IMR-90 (cell line): Measurements from ENCODE around the gene INMT. TPM values are rescaled to one million over a fixed set of nuclear protein-coding genes. Genes with fewer than 3 reads are reported as not detected.

ENCODE experiments used
- ATAC-seq: fragments of 200-7000 bp; cut with Tn5 transposase; 2 replicates; pipeline ENCODE4 v1.9.1; 2020; ENCODE audit warnings: low read depth, mild to moderate bottlenecking, moderate library complexity
- BruUV-seq: library from RNA; stranded (reverse); fragments of 400-500 nt; replicated peaks from 2 replicates; lab custom pipeline; 2021; lab: Mats Ljungman, UMichigan
- CTCF ChIA-PET: fragments of 300-600 bp; formaldehyde crosslinking; extraction: SDS; loops from one replicate; lab custom pipeline; 2021; ENCODE audit warnings: antibody characterized with exemption; lab: Yijun Ruan, JAX
- POLR2A ChIA-PET: fragments of 300-600 bp; sonication (Branson Sonifier 250); formaldehyde crosslinking; loops from one replicate; lab custom pipeline; 2022; ENCODE audit warnings: antibody characterized with exemption; ENCODE audit not compliant: unreplicated experiment; lab: Charles Lee
- DNase-seq: peaks from one replicate; pipeline ENCODE4 v3.0.0; 2013
- H2AFZ ChIP-seq: replicated peaks from 2 replicates; pipeline ENCODE3; 2013; ENCODE audit warnings: low read length, mild to moderate bottlenecking; ENCODE audit not compliant: poor library complexity
- H2AK5ac ChIP-seq: 2 replicates; pipeline ENCODE4 v1.6.1; 2013; ENCODE audit warnings: low read depth, low read length, inconsistent platforms
- H2AK9ac ChIP-seq: replicated peaks from 2 replicates; pipeline ENCODE3; 2013; ENCODE audit warnings: mild to moderate bottlenecking, low read depth, low read length, moderate library complexity; ENCODE audit not compliant: poor library complexity
- H2BK120ac ChIP-seq: 2 replicates; pipeline ENCODE4 v1.6.1; 2013; ENCODE audit warnings: low read depth, low read length, inconsistent platforms
- H2BK15ac ChIP-seq: 3 replicates; pipeline ENCODE4 v1.6.1; 2013; ENCODE audit warnings: low read depth, low read length, inconsistent platforms
- H2BK20ac ChIP-seq: 2 replicates; pipeline ENCODE4 v1.6.1; 2013; ENCODE audit warnings: low read depth, mild to moderate bottlenecking, inconsistent platforms, low read length, moderate library complexity
- H2BK5ac ChIP-seq: 2 replicates; pipeline ENCODE4 v1.6.1; 2013; ENCODE audit warnings: mild to moderate bottlenecking, low read depth, low read length, inconsistent platforms; ENCODE audit not compliant: poor library complexity, severe bottlenecking
- H3K14ac ChIP-seq: replicated peaks from 2 replicates; pipeline ENCODE4 v1.6.1; 2013; ENCODE audit warnings: low read depth, low read length, inconsistent platforms
- H3K18ac ChIP-seq: 2 replicates; pipeline ENCODE4 v1.6.1; 2013; ENCODE audit warnings: low read depth, low read length, control low read depth
- H3K23ac ChIP-seq: 2 replicates; pipeline ENCODE4 v1.6.1; 2013; ENCODE audit warnings: low read depth, low read length, inconsistent platforms
- H3K27ac ChIP-seq: 2 replicates; pipeline ENCODE4 v1.5.1; 2013; ENCODE audit warnings: mild to moderate bottlenecking, control low read depth, low read length; ENCODE audit not compliant: insufficient read depth
- H3K27me3 ChIP-seq: 2 replicates; pipeline ENCODE4 v1.6.1; 2013; ENCODE audit warnings: low read length; ENCODE audit not compliant: control insufficient read depth, insufficient read depth
- H3K36me3 ChIP-seq: 2 replicates; pipeline ENCODE4 v1.6.1; 2013; ENCODE audit warnings: low read length, mixed read lengths; ENCODE audit not compliant: control insufficient read depth, insufficient read depth
- H3K4ac ChIP-seq: 2 replicates; pipeline ENCODE4 v1.6.1; 2013; ENCODE audit warnings: low read depth, low read length, inconsistent platforms
- H3K4me1 ChIP-seq: 2 replicates; pipeline ENCODE4 v1.6.1; 2013; ENCODE audit warnings: low read length, mixed read lengths; ENCODE audit not compliant: control insufficient read depth, insufficient read depth
- H3K4me2 ChIP-seq: 2 replicates; pipeline ENCODE4 v1.6.1; 2013; ENCODE audit warnings: low read depth, mild to moderate bottlenecking, control low read depth, low read length, moderate library complexity
- H3K4me3 ChIP-seq: 2 replicates; pipeline ENCODE4 v1.5.1; 2013; ENCODE audit warnings: low read depth, mild to moderate bottlenecking, control low read depth, low read length, moderate library complexity; ENCODE audit not compliant: insufficient read depth
- H3K56ac ChIP-seq: 2 replicates; pipeline ENCODE4 v1.6.1; 2013; ENCODE audit warnings: low read length, inconsistent platforms; ENCODE audit not compliant: insufficient read depth; ENCODE audit errors: extremely low read depth
- H3K79me1 ChIP-seq, 2 experiments: 2 replicates each; pipeline ENCODE4 v1.6.1; 2013; ENCODE audit warnings: low read length in 2 of 2, inconsistent platforms in 1 of 2, low read depth in 1 of 2
- H3K9ac ChIP-seq: 2 replicates; pipeline ENCODE4 v1.6.1; 2013; ENCODE audit warnings: low read depth, low read length, control low read depth
- H3K9me1 ChIP-seq: 2 replicates; pipeline ENCODE4 v1.6.1; 2013; ENCODE audit warnings: low read length, inconsistent platforms; ENCODE audit not compliant: insufficient read depth
- H3K9me3 ChIP-seq: 2 replicates; pipeline ENCODE4 v1.6.1; 2013; ENCODE audit warnings: low read length; ENCODE audit not compliant: control insufficient read depth, insufficient read depth
- H4K20me1 ChIP-seq: 2 replicates; pipeline ENCODE4 v1.6.1; 2013; ENCODE audit warnings: low read length, inconsistent platforms; ENCODE audit not compliant: insufficient read depth
- H4K5ac ChIP-seq: 2 replicates; pipeline ENCODE4 v1.6.1; 2013; ENCODE audit warnings: mild to moderate bottlenecking, low read depth, low read length, control low read depth
- H4K8ac ChIP-seq, 2 experiments: 2 replicates each; pipeline ENCODE4 v1.6.1; 2013; ENCODE audit warnings: low read depth in 2 of 2, low read length in 2 of 2, control low read depth in 1 of 2, inconsistent platforms in 1 of 2
- H4K91ac ChIP-seq: 2 replicates; pipeline ENCODE4 v1.6.1; 2013; ENCODE audit warnings: low read depth, low read length, inconsistent platforms; ENCODE audit not compliant: insufficient read depth
- BHLHE40 ChIP-seq: fragments of 150-350 bp; IDR thresholded peaks from 2 replicates; pipeline ENCODE4 v1.6.1; 2016; ENCODE audit warnings: mild to moderate bottlenecking, low read depth, low read length
- CEBPB ChIP-seq: IDR thresholded peaks from 2 replicates; pipeline ENCODE4 v1.6.1; 2012; ENCODE audit warnings: low read depth, low read length, improper control_type of control experiment
- CHD1 ChIP-seq: IDR thresholded peaks from 2 replicates; pipeline ENCODE4 v1.6.1; 2012; ENCODE audit warnings: low read depth, low read length, improper control_type of control experiment
- CTCF ChIP-seq: conservative IDR thresholded peaks from 2 replicates; pipeline ENCODE4 v1.5.1; 2012; ENCODE audit warnings: mild to moderate bottlenecking, low read depth, low read length, improper control_type of control experiment
- ELK1 ChIP-seq: fragments of 150-350 bp; IDR thresholded peaks from 2 replicates; pipeline ENCODE4 v1.6.1; 2016; ENCODE audit warnings: low read depth, mild to moderate bottlenecking, low read length, moderate library complexity, borderline replicate concordance
- FOS ChIP-seq: fragments of 150-350 bp; IDR thresholded peaks from 2 replicates; pipeline ENCODE4 v1.6.1; 2016; ENCODE audit warnings: low read depth, low read length
- MAFK ChIP-seq: IDR thresholded peaks from 2 replicates; pipeline ENCODE4 v1.6.1; 2012; ENCODE audit warnings: low read depth, low read length, improper control_type of control experiment
- MAZ ChIP-seq: IDR thresholded peaks from 2 replicates; pipeline ENCODE4 v1.6.1; 2012; ENCODE audit warnings: low read depth, mild to moderate bottlenecking, low read length, improper control_type of control experiment, moderate library complexity, borderline replicate concordance
- MXI1 ChIP-seq: IDR thresholded peaks from 2 replicates; pipeline ENCODE4 v1.6.1; 2012; ENCODE audit warnings: low read depth, mild to moderate bottlenecking, low read length, moderate library complexity, borderline replicate concordance
- NFE2L2 ChIP-seq: fragments of 150-350 bp; IDR thresholded peaks from 2 replicates; pipeline ENCODE4 v1.6.1; 2016; ENCODE audit warnings: low read depth, mild to moderate bottlenecking, low read length
- POLR2A ChIP-seq: IDR thresholded peaks from 2 replicates; pipeline ENCODE4 v1.6.1; 2012; ENCODE audit warnings: mild to moderate bottlenecking, low read depth, low read length
- RAD21 ChIP-seq: IDR thresholded peaks from 2 replicates; pipeline ENCODE4 v1.6.1; 2012; ENCODE audit warnings: low read length, improper control_type of control experiment
- RCOR1 ChIP-seq: IDR thresholded peaks from 2 replicates; pipeline ENCODE4 v1.6.1; 2012; ENCODE audit warnings: mild to moderate bottlenecking, low read length, improper control_type of control experiment; ENCODE audit not compliant: insufficient replicate concordance
- RFX5 ChIP-seq: IDR thresholded peaks from 2 replicates; pipeline ENCODE4 v1.8.0; 2012; ENCODE audit warnings: low read depth, mild to moderate bottlenecking, low read length, moderate library complexity
- SMC3 ChIP-seq: fragments of 150-350 bp; IDR thresholded peaks from 2 replicates; pipeline ENCODE4 v1.6.1; 2016; ENCODE audit warnings: low read depth, mild to moderate bottlenecking, antibody characterized with exemption, low read length, moderate library complexity
- WGBS, 2 experiments: methylation state at CpG; one replicate each; pipeline versions ENCODE4 v1.1.5 to v1.1.7; 2013; ENCODE audit warnings: missing lambda C conversion rate in 2 of 2; ENCODE audit not compliant: insufficient read length in 1 of 2; ENCODE audit errors: extremely low coverage in 2 of 2; 5-methylcytosine and 5-hydroxymethylcytosine counted together
- dilution Hi-C: fragments of 300-500 bp; cut with HindIII; formaldehyde crosslinking; loops from one replicate; pipeline ENCODE4 v1.14.3; 2018; ENCODE audit warnings: low sequenced_read_pairs; ENCODE audit not compliant: unreplicated experiment
- in situ Hi-C: fragments of 300-500 bp; cut with MboI; formaldehyde crosslinking; loops from 3 replicates; pipeline ENCODE4 v1.14.3; 2019; ENCODE audit warnings: low sequenced_read_pairs, inconsistent platforms, mixed read lengths
- intact Hi-C: fragments of 100-400 bp; cut with micrococcal nuclease; formaldehyde crosslinking; loops from 2 replicates; pipeline ENCODE4 v1.10.0; 2022
- polyA plus RNA-seq, 3 experiments: library from polyadenylated mRNA; depleted of rRNA; stranded (reverse); fragments of >200 nt; gene quantifications; 2 replicates each; pipeline ENCODE4 v1.2.3, GENCODE V29; 2012; ENCODE audit warnings: low replicate concordance in 1 of 3
- total RNA-seq: library from RNA; depleted of rRNA; stranded (reverse); fragments of >200 nt; gene quantifications from 2 replicates; pipeline ENCODE4 v1.2.3, GENCODE V29; 2012
- TF ChIP-seq, protein P1 (sequence below): fragments of 150-350 bp; IDR thresholded peaks from 2 replicates; pipeline ENCODE4 v1.6.1; 2017; ENCODE audit warnings: mild to moderate bottlenecking, antibody characterized with exemption, low read length, low read depth

The INMT gene
- total and polyA plus RNA-seq, 2 of the 4 experiments (the other 2 are of a cell fraction) = 0.39 to 2.2 TPM

DNA sequence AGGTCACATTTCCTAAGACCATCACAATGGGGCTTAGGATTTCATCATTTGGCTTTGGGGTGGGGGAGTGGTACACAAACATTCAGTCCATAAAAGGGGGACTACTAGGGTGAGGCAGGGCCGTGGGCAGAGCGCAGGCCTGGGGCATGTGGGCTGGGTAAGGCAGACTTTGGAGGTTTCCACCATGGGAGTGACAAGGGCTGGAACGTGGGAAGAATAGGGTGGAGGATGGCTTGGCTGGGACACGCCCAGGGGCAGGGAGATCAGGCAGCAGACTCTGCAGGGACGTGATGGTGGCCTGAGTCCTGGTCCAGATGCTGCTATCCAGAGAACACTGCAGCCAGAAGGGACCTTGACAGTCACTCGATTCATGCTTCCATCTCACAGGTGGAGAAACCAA lies 45.0 kb upstream of the INMT start:
- Histone ChIP-seq H2BK20ac (no peak overlapping the region), H3K79me1 (no peaks in the 10 kb centered on the region), H4K91ac (no peak overlapping the region), H2BK120ac (no peak overlapping the region), H2BK5ac (no peak overlapping the region), H3K18ac (no peak overlapping the region), H4K20me1 (no peaks in the 10 kb centered on the region), H4K5ac (no peak overlapping the region), H3K23ac (no peak overlapping the region), H2AK9ac (no peak overlapping the region), H4K8ac (no peak overlapping the region), H2AK5ac (no peak overlapping the region), H3K56ac (no peak overlapping the region), H3K9me3 (no peaks in the 10 kb centered on the region), H3K14ac (no peak overlapping the region), H3K9ac (no peak overlapping the region), H3K4me3 (no peak overlapping the region), H3K9me1 (no peaks in the 10 kb centered on the region), H2BK15ac (no peak overlapping the region), H3K27me3 (peaks cover 39% of the 10 kb centered on the region), H3K36me3 (no peaks in the 10 kb centered on the region), H3K4me1 (no peaks in the 10 kb centered on the region), H3K27ac (no peak overlapping the region), H2AFZ (no peak overlapping the region), H3K4me2 (no peak overlapping the region), H3K4ac (no peak overlapping the region)
- TF ChIP-seq MAZ = no peak
- TF ChIP-seq CTCF = no peak
- no peak for TF ChIP-seq RCOR1
- no peak for TF ChIP-seq RFX5
- no peak for TF ChIP-seq RAD21
- no peak for TF ChIP-seq CEBPB
- TF ChIP-seq CHD1 = no peak
- TF ChIP-seq BHLHE40 = no peak
- no peak for TF ChIP-seq ELK1
- TF ChIP-seq FOS = no peak
- TF ChIP-seq MAFK = no peak
- no peak for TF ChIP-seq SMC3
- no peak for TF ChIP-seq NFE2L2
- no peak for TF ChIP-seq POLR2A
- TF ChIP-seq, protein P1, sequence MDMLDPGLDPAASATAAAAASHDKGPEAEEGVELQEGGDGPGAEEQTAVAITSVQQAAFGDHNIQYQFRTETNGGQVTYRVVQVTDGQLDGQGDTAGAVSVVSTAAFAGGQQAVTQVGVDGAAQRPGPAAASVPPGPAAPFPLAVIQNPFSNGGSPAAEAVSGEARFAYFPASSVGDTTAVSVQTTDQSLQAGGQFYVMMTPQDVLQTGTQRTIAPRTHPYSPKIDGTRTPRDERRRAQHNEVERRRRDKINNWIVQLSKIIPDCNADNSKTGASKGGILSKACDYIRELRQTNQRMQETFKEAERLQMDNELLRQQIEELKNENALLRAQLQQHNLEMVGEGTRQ = no peak
- TF ChIP-seq MXI1 = no peak
- BruUV-seq = no TSS peak
- intact Hi-C loops (no loop called here), in situ Hi-C loops (no loop called here), dilution Hi-C loops (no loop called here)
- POLR2A ChIA-PET = no interaction called here
- CTCF ChIA-PET = no interaction called here
- no peak for DNase-seq
- 38% methylated on average over 4 of the region's 6 CpGs; no CpG with 5 or more reads in 1 of the 2 experiments for WGBS, 2 experiments
- no peak for ATAC-seq
